ENCODE data around the gene ABCC1.
A peak's percentile ranks its signal among the peaks of the same experiment; 100 is the strongest.
"Not testable (repeated sequence)": the region's sequence is repeated elsewhere in the genome, so short reads cannot be mapped to it uniquely, and the experiment has no call there.

ABCC1 gene

GRCh38 chr16:15946257-15947044 is 3.0 kb upstream of the ABCC1 start:
- DNase-seq (ENCODE audit: low read depth in 2 of 2): no peak

- DNase-seq (ENCODE audit: low read depth in 2 of 2): no peak
These were observed 1.4 kb upstream of the ABCC1 start for GRCh38 chr16:15947983-15948509.

- DNase-seq (ENCODE audit: low read depth in 2 of 2): no peak
These were observed 745 bp upstream of the ABCC1 start for GRCh38 chr16:15948532-15949209.

GRCh38 chr16:15950161-15950854 is 892 bp downstream of the ABCC1 start:
- peak in 1 of 2 donors; percentile 15 for DNase-seq (ENCODE audit: low read depth in 2 of 2)

GRCh38 chr16:15950869-15951268 is 1.5 kb downstream of the ABCC1 start:
- DNase-seq (ENCODE audit: low read depth in 2 of 2): no peak

- no peak for DNase-seq (ENCODE audit: low read depth in 2 of 2)
These were observed 2.4 kb downstream of the ABCC1 start for GRCh38 chr16:15951852-15952251.

- no peak for DNase-seq (ENCODE audit: low read depth in 2 of 2)
These were observed 2.9 kb downstream of the ABCC1 start for GRCh38 chr16:15952265-15952711.

GRCh38 chr16:15953477-15953876 is 4.1 kb downstream of the ABCC1 start:
- DNase-seq (ENCODE audit: low read depth in 2 of 2): no peak

- DNase-seq (ENCODE audit: low read depth in 2 of 2): no peak
These were observed 4.8 kb downstream of the ABCC1 start for GRCh38 chr16:15953929-15954813.

- no peak for DNase-seq (ENCODE audit: low read depth in 2 of 2)
These were observed 5.4 kb downstream of the ABCC1 start for GRCh38 chr16:15954814-15955151.

- DNase-seq (ENCODE audit: low read depth in 2 of 2): no peak
These were observed 6.0 kb downstream of the ABCC1 start for GRCh38 chr16:15955425-15955824.

- not testable (repeated sequence) for DNase-seq (ENCODE audit: low read depth in 2 of 2)
These were observed 6.7 kb downstream of the ABCC1 start for GRCh38 chr16:15956106-15956505.

- no peak for DNase-seq (ENCODE audit: low read depth in 2 of 2)
These were observed 9.4 kb downstream of the ABCC1 start for GRCh38 chr16:15958703-15959348.

GRCh38 chr16:15960124-15960971 is 10.9 kb downstream of the ABCC1 start:
- no peak for DNase-seq (ENCODE audit: low read depth in 2 of 2)

- peak; percentile 38 to 52 for DNase-seq (ENCODE audit: low read depth in 2 of 2)
These were observed 11.7 kb downstream of the ABCC1 start for GRCh38 chr16:15961060-15961511.

- no peak for DNase-seq (ENCODE audit: low read depth in 2 of 2)
These were observed 12.2 kb downstream of the ABCC1 start for GRCh38 chr16:15961571-15962090.

- DNase-seq (ENCODE audit: low read depth in 2 of 2): no peak
These were observed 14.0 kb downstream of the ABCC1 start for GRCh38 chr16:15963307-15963910.

GRCh38 chr16:15966420-15966819 is 17.0 kb downstream of the ABCC1 start:
- DNase-seq (ENCODE audit: low read depth in 2 of 2): no peak
